Uterus (tissue), 2 donors: ENCODE measurements around the gene SWSAP1.

ENCODE experiments used
- POLR2A ChIP-seq, 2 donors: fragments of 450-650 bp; IDR thresholded peaks; one replicate each; pipeline ENCODE4 v1.6.1; 2016; ENCODE audit warnings: antibody characterized with exemption in 2 of 2, mild to moderate bottlenecking in 1 of 2, moderate library complexity in 1 of 2
- TF ChIP-seq, protein P1 (sequence below), 4 experiments: fragments of 200-600 bp in 2 of 4; fragments of 450-650 bp in 2 of 4; sonication (generic) in 2 of 4; IDR thresholded peaks; one replicate each; pipeline ENCODE4 v1.5.1; 2016 to 2019; ENCODE audit warnings: antibody characterized with exemption in 4 of 4, mild to moderate bottlenecking in 2 of 4, moderate library complexity in 1 of 4

DNA sequence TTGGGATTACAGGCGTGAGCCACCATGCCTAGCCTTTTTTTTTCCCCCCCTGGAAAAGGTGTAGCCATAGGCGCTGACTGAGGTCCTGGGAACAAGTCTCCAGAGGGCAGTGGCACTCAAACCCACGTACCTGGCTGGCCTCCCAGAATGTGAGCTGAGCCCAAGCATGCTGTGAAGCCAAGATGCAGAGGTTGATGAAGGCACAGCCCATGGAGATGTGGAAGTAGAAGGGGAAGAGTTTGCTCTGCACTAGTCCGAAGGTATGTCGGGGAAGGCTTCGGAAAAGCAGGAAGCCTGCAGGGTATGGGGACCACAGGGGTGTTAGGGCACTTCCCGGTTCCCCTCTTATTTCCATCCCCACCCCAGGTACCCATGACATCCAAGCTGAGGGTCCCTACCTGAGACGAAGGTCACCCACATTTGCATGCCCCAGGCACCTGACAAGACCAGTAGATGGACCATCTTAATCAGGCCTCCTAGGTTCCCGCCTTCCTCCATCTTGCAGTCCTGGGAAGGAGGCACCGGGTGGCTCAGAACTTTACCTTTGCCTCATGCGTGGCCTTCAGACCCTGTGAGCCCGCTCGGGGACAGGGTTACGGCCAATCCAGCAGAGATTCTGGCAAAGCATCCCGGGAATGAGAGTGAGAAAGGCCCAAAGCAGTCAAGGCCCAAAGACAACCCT, 29.2 kb upstream of the SWSAP1 start:
- no peak for TF ChIP-seq POLR2A (IDR thresholded peaks at IDR 0.05)
- TF ChIP-seq, protein P1, sequence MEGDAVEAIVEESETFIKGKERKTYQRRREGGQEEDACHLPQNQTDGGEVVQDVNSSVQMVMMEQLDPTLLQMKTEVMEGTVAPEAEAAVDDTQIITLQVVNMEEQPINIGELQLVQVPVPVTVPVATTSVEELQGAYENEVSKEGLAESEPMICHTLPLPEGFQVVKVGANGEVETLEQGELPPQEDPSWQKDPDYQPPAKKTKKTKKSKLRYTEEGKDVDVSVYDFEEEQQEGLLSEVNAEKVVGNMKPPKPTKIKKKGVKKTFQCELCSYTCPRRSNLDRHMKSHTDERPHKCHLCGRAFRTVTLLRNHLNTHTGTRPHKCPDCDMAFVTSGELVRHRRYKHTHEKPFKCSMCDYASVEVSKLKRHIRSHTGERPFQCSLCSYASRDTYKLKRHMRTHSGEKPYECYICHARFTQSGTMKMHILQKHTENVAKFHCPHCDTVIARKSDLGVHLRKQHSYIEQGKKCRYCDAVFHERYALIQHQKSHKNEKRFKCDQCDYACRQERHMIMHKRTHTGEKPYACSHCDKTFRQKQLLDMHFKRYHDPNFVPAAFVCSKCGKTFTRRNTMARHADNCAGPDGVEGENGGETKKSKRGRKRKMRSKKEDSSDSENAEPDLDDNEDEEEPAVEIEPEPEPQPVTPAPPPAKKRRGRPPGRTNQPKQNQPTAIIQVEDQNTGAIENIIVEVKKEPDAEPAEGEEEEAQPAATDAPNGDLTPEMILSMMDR (IDR thresholded peaks at IDR 0.05), result no peak
